ENCODE measurements around the gene CRYBG1. TPM values are rescaled to one million over a fixed set of nuclear protein-coding genes. Genes with fewer than 3 reads are reported as not detected.

The CRYBG1 gene
- total and polyA plus RNA-seq, 2 of the 13 experiments (the other 11 are each of a cell fraction or from before 2014, with no cell fraction given), result 10.1 to 21.9 TPM

- TF ChIP-seq RERE (CRISPR knock-in tag; IDR thresholded peaks at IDR 0.05; ENCODE audit: low read depth) (no peak), SOX13 (IDR thresholded peaks at IDR 0.05) (no peak), SOX13 (CRISPR knock-in tag; conservative IDR thresholded peaks at IDR 0.05 in 1 of 2, IDR thresholded peaks at IDR 0.05 in 1 of 2) (no peak), ARNT (IDR thresholded peaks at IDR 0.05) (no peak), PBX3 (CRISPR knock-in tag; IDR thresholded peaks at IDR 0.05; ENCODE audit: borderline replicate concordance) (no peak), LRRFIP1 (CRISPR knock-in tag; conservative IDR thresholded peaks at IDR 0.05) (no peak), KDM6A (CRISPR knock-in tag; IDR thresholded peaks at IDR 0.05; ENCODE audit: low read depth) (no peak), ZNF761 (CRISPR knock-in tag; conservative IDR thresholded peaks at IDR 0.05) (no peak), HBP1 (CRISPR knock-in tag; IDR thresholded peaks at IDR 0.05; ENCODE audit: low read depth) (no peak), SKI (IDR thresholded peaks at IDR 0.05; ENCODE audit: partially characterized antibody) (no peak), TMF1 (CRISPR knock-in tag; IDR thresholded peaks at IDR 0.05; ENCODE audit: low read depth) (no peak), BCL3 (CRISPR knock-in tag; IDR thresholded peaks at IDR 0.05) (no peak), HNRNPL (IDR thresholded peaks at IDR 0.05; ENCODE audit: low read depth, low read length) (no peak), ZNF468 (CRISPR knock-in tag; IDR thresholded peaks at IDR 0.05) (no peak), ZNF367 (CRISPR knock-in tag; IDR thresholded peaks at IDR 0.05; ENCODE audit: borderline replicate concordance) (no peak), TAF15 (IDR thresholded peaks at IDR 0.05; ENCODE audit: low read depth, low read length, poor library complexity, severe bottlenecking) (no peak), SRY (CRISPR knock-in tag; IDR thresholded peaks at IDR 0.05) (no peak; the same call in 1 of the 2 replicates)
These were observed 149.8 kb downstream of the CRYBG1 start (continued) for GRCh38 chr6:106510090-106510970.
